ENCODE results near the gene TMEM200A. TPM values are rescaled to one million over a fixed set of nuclear protein-coding genes. Genes with fewer than 3 reads are reported as not detected.
"Not testable (repeated sequence)": the region's sequence is repeated elsewhere in the genome, so short reads cannot be mapped to it uniquely, and the experiment has no call there.

TMEM200A gene
- total RNA-seq (1.1 TPM), polyA plus RNA-seq (under 1 TPM; 0.07 to 0.95 (median 0.29) TPM)

- ATAC-seq (ENCODE audit: low read depth in 2 of 2) (peak; percentile 31 to 45), DNase-seq (peak in 1 of 3 donors; percentile 28)
- Mint-ChIP-seq H3K4me1 (peaks cover 0 to 19% (median 11%) of the 10 kb centered on the region in 4 donors), H3K9me3 (peaks cover 1 to 8% (median 4%) of the 10 kb centered on the region in 7 donors), H3K36me3 (no peaks in the 10 kb centered on the region), H3K27me3 (peaks cover 56% of the 10 kb centered on the region), H3K4me3 (peak within 1 kb of the TSS; percentile 75 to 90 (median 86)), H3K27ac (no peak within 1 kb of the TSS)
- H3K4me1 ChIP-seq (ENCODE audit: control insufficient read depth, insufficient read depth, low read length, poor library complexity, severe bottlenecking), result peaks cover 17% of the 10 kb centered on the region
- H3K27me3 ChIP-seq (ENCODE audit: control insufficient read depth, insufficient read depth, low read length), result peaks cover 42% of the 10 kb centered on the region
- H3K27ac ChIP-seq (ENCODE audit: insufficient read depth, low read length, poor library complexity, severe bottlenecking), result no peak within 1 kb of the TSS
- H3K4me3 ChIP-seq (ENCODE audit: low read depth, low read length), result no peak within 1 kb of the TSS
- no peaks in the 10 kb centered on the region for H3K9me3 ChIP-seq (ENCODE audit: control insufficient read depth in 2 of 2, low read length in 2 of 2)
- H3K36me3 ChIP-seq (ENCODE audit: control insufficient read depth, insufficient read depth, low read length), result no peaks in the 10 kb centered on the region
Measured at GRCh38 chr6:130365166-130366106, at the start of gene TMEM200A. Gene TMEM200A, plus strand, starts transcription at chr6:130366017. Its CDS starts 74,406 bp downstream, at chr6:130440423.

DNA sequence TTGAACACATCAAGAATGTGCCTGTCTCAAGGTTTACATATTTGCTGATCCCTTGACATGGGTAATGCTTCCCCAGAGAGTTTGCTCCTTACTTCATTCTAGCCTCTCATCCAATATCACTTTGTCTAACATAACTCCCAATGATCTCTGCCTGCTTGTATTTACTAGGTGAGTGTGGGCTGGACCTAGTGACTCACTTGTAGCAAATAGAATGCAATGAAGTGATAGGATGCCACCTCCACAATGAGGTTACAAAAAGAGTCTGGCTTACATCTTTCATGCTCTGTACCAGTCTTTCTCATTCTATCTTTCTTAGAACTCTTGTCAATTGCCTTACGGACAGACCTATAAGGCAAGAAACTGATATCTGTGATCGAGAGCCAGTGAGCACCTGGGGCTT is 44.9 kb upstream of the TMEM200A start:
- Histone ChIP-seq H3K36me3 (ENCODE audit: control insufficient read depth, insufficient read depth, low read length) (no peaks in the 10 kb centered on the region), H3K4me1 (ENCODE audit: control insufficient read depth, insufficient read depth, low read length, poor library complexity, severe bottlenecking) (no peaks in the 10 kb centered on the region), H3K4me3 (ENCODE audit: low read depth, low read length) (no peak overlapping the region), H3K27me3 (ENCODE audit: control insufficient read depth, insufficient read depth, low read length) (no peaks in the 10 kb centered on the region), H3K27ac (ENCODE audit: insufficient read depth, low read length, poor library complexity, severe bottlenecking) (no peak overlapping the region), H3K9me3 (ENCODE audit: control insufficient read depth in 2 of 2, low read length in 2 of 2) (no peaks in the 10 kb centered on the region)
- Mint-ChIP-seq H3K4me3 (no peak overlapping the region), H3K27me3 (peaks cover 8% of the 10 kb centered on the region), H3K9me3 (no peaks in the 10 kb centered on the region), H3K27ac (no peak overlapping the region), H3K36me3 (no peaks in the 10 kb centered on the region), H3K4me1 (peaks cover 0 to 4% (median 0%) of the 10 kb centered on the region in 4 donors)
- ATAC-seq (ENCODE audit: low read depth in 2 of 2) (no peak), DNase-seq (no peak)

- peak in 1 of 2 donors; percentile 42 for ATAC-seq (ENCODE audit: low read depth in 2 of 2)
- no peaks in the 10 kb centered on the region for H3K4me1 ChIP-seq (ENCODE audit: control insufficient read depth, insufficient read depth, low read length, poor library complexity, severe bottlenecking)
- H3K27me3 Mint-ChIP-seq, result peaks cover 8% of the 10 kb centered on the region
- no peak overlapping the region for H3K27ac ChIP-seq (ENCODE audit: insufficient read depth, low read length, poor library complexity, severe bottlenecking)
- no peaks in the 10 kb centered on the region for H3K9me3 ChIP-seq (ENCODE audit: control insufficient read depth in 2 of 2, low read length in 2 of 2)
- no peaks in the 10 kb centered on the region for H3K9me3 Mint-ChIP-seq
- no peak overlapping the region for H3K27ac Mint-ChIP-seq
- no peaks in the 10 kb centered on the region for H3K36me3 ChIP-seq (ENCODE audit: control insufficient read depth, insufficient read depth, low read length)
- peak; percentile 25 to 79 (median 56) for DNase-seq
- no peaks in the 10 kb centered on the region for H3K36me3 Mint-ChIP-seq
- H3K27me3 ChIP-seq (ENCODE audit: control insufficient read depth, insufficient read depth, low read length), result peaks cover 3% of the 10 kb centered on the region
- peaks cover 0 to 4% (median 0%) of the 10 kb centered on the region in 4 donors for H3K4me1 Mint-ChIP-seq
- H3K4me3 Mint-ChIP-seq, result no peak overlapping the region
- H3K4me3 ChIP-seq (ENCODE audit: low read depth, low read length), result no peak overlapping the region
Measured at GRCh38 chr6:130322673-130323268, 43.0 kb upstream of the TMEM200A start.

DNA sequence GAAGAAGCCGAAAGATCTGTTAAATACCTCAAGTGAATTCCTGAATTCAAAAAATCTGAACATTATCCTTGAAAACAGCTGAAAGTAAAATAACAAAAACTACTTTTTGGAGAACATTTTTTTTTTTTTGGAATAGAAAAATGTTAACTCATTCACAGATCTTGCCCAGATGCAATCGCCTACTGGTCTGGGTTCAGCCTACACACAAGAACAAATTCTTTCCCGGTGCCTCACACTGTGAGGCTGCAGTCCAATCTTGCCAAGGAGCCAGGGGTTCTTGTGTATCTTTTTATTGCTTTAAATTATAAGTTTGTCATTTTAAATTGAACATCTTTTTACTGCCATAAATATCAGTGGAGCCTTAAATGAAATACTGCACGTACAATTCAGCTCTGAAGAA is 41.2 kb upstream of the TMEM200A start:
- H3K4me3 ChIP-seq (ENCODE audit: low read depth, low read length), result no peak overlapping the region

GRCh38 chr6:130326496-130326895 is 39.3 kb upstream of the TMEM200A start:
- H3K9me3 ChIP-seq (ENCODE audit: control insufficient read depth in 2 of 2, low read length in 2 of 2), result no peaks in the 10 kb centered on the region
- no peak overlapping the region for H3K4me3 Mint-ChIP-seq
- H3K36me3 Mint-ChIP-seq, result no peaks in the 10 kb centered on the region
- H3K27ac Mint-ChIP-seq, result no peak overlapping the region
- H3K36me3 ChIP-seq (ENCODE audit: control insufficient read depth, insufficient read depth, low read length), result no peaks in the 10 kb centered on the region
- DNase-seq (no peak), ATAC-seq (ENCODE audit: low read depth in 2 of 2) (no peak)
- H3K9me3 Mint-ChIP-seq, result peaks cover 0 to 1% (median 0%) of the 10 kb centered on the region in 7 donors
- H3K27ac ChIP-seq (ENCODE audit: insufficient read depth, low read length, poor library complexity, severe bottlenecking), result no peak overlapping the region
- H3K4me1 Mint-ChIP-seq, result no peaks in the 10 kb centered on the region
- no peaks in the 10 kb centered on the region for H3K27me3 Mint-ChIP-seq
- no peaks in the 10 kb centered on the region for H3K4me1 ChIP-seq (ENCODE audit: control insufficient read depth, insufficient read depth, low read length, poor library complexity, severe bottlenecking)
- H3K4me3 ChIP-seq (ENCODE audit: low read depth, low read length), result no peak overlapping the region
- H3K27me3 ChIP-seq (ENCODE audit: control insufficient read depth, insufficient read depth, low read length), result peaks cover 3% of the 10 kb centered on the region

More for the DNA sequence above, 41.2 kb upstream of the TMEM200A start:
- Mint-ChIP-seq H3K27ac (no peak overlapping the region), H3K27me3 (no peaks in the 10 kb centered on the region), H3K4me3 (no peak overlapping the region), H3K9me3 (no peaks in the 10 kb centered on the region), H3K4me1 (peaks cover 0 to 4% (median 0%) of the 10 kb centered on the region in 4 donors), H3K36me3 (no peaks in the 10 kb centered on the region)
- Histone ChIP-seq H3K36me3 (ENCODE audit: control insufficient read depth, insufficient read depth, low read length) (no peaks in the 10 kb centered on the region), H3K27me3 (ENCODE audit: control insufficient read depth, insufficient read depth, low read length) (peaks cover 3% of the 10 kb centered on the region), H3K9me3 (ENCODE audit: control insufficient read depth in 2 of 2, low read length in 2 of 2) (no peaks in the 10 kb centered on the region), H3K27ac (ENCODE audit: insufficient read depth, low read length, poor library complexity, severe bottlenecking) (no peak overlapping the region), H3K4me1 (ENCODE audit: control insufficient read depth, insufficient read depth, low read length, poor library complexity, severe bottlenecking) (no peaks in the 10 kb centered on the region)
- DNase-seq, result no peak
- ATAC-seq (ENCODE audit: low read depth in 2 of 2), result no peak

GRCh38 chr6:130337534-130337933 is 28.3 kb upstream of the TMEM200A start:
- DNase-seq (no peak), ATAC-seq (ENCODE audit: low read depth in 2 of 2) (no peak)

DNA sequence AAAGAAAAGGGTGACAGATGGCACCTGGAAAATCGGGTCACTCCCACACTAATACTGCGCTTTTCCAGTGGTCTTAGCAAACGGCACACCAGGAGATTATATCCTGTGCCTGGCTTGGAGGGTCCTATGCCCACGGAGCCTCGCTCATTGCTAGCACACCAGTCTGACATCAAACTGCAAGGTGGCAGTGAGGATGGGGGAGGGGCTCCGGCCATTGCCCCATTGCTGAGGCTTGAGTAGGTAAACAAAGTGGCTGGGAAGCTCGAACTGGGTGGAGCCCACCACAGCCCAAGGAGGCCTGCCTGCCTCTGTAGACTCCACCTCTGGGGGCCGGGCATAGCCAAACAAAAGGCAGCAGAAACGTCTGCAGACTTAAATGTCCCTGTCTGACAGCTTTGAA is 19.5 kb upstream of the TMEM200A start:
- H3K36me3 ChIP-seq (ENCODE audit: control insufficient read depth, insufficient read depth, low read length); H3K9me3 Mint-ChIP-seq; H3K27ac Mint-ChIP-seq; H3K4me3 ChIP-seq (ENCODE audit: low read depth, low read length); H3K27me3 ChIP-seq (ENCODE audit: control insufficient read depth, insufficient read depth, low read length); DNase-seq; H3K4me3 Mint-ChIP-seq; H3K27ac ChIP-seq (ENCODE audit: insufficient read depth, low read length, poor library complexity, severe bottlenecking); H3K4me1 Mint-ChIP-seq; H3K9me3 ChIP-seq (ENCODE audit: control insufficient read depth in 2 of 2, low read length in 2 of 2); ATAC-seq (ENCODE audit: low read depth in 2 of 2); H3K4me1 ChIP-seq (ENCODE audit: control insufficient read depth, insufficient read depth, low read length, poor library complexity, severe bottlenecking); H3K36me3 Mint-ChIP-seq: not testable (repeated sequence)
- H3K27me3 Mint-ChIP-seq, result peaks cover 12% of the 10 kb centered on the region

More at GRCh38 chr6:130337534-130337933, 28.3 kb upstream of the TMEM200A start:
- Histone ChIP-seq H3K27ac (ENCODE audit: insufficient read depth, low read length, poor library complexity, severe bottlenecking) (no peak overlapping the region), H3K36me3 (ENCODE audit: control insufficient read depth, insufficient read depth, low read length) (no peaks in the 10 kb centered on the region), H3K4me3 (ENCODE audit: low read depth, low read length) (no peak overlapping the region), H3K4me1 (ENCODE audit: control insufficient read depth, insufficient read depth, low read length, poor library complexity, severe bottlenecking) (no peaks in the 10 kb centered on the region), H3K27me3 (ENCODE audit: control insufficient read depth, insufficient read depth, low read length) (no peaks in the 10 kb centered on the region), H3K9me3 (ENCODE audit: control insufficient read depth in 2 of 2, low read length in 2 of 2) (no peaks in the 10 kb centered on the region)
- Mint-ChIP-seq H3K36me3 (no peaks in the 10 kb centered on the region), H3K4me3 (no peak overlapping the region), H3K27ac (no peak overlapping the region), H3K27me3 (peaks cover under 1% of the 10 kb centered on the region), H3K9me3 (peaks cover 0 to 4% (median 0%) of the 10 kb centered on the region in 7 donors), H3K4me1 (no peaks in the 10 kb centered on the region)

Measured in CD4-positive, CD25-positive, alpha-beta regulatory T cell (primary cell).